ENCODE data around the gene GFOD2.

The GFOD2 gene

GRCh38 chr16:67657751-67658518, 61.2 kb downstream of the GFOD2 start:
- no peak for DNase-seq (ENCODE audit: low read depth)

- no peak for DNase-seq (ENCODE audit: low read depth)
These were observed 62.0 kb downstream of the GFOD2 start for GRCh38 chr16:67657017-67657608.

- DNase-seq (ENCODE audit: low read depth) = no peak
These were observed 62.6 kb downstream of the GFOD2 start for GRCh38 chr16:67656344-67657016.

DNA sequence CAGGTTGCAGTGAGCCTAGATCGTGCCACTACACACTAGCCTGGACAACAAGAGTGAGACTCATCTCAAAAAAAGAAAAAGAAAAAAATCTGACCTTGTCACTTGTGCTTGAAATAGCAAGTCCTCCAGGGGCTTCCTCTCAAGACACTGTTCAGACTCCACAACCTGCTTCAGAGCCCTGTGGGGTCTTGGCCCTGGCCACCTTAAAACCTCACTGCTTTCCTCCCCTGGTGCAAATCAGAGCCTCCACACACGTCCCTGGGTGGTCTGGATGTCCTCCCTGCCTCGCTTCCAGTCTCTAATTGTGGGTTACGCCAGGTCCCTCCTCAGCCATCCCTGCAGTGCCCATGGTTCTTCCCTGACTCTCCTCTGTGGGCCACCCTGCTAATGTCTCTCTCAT, 63.8 kb downstream of the GFOD2 start:
- no peak for DNase-seq (ENCODE audit: low read depth)

DNA sequence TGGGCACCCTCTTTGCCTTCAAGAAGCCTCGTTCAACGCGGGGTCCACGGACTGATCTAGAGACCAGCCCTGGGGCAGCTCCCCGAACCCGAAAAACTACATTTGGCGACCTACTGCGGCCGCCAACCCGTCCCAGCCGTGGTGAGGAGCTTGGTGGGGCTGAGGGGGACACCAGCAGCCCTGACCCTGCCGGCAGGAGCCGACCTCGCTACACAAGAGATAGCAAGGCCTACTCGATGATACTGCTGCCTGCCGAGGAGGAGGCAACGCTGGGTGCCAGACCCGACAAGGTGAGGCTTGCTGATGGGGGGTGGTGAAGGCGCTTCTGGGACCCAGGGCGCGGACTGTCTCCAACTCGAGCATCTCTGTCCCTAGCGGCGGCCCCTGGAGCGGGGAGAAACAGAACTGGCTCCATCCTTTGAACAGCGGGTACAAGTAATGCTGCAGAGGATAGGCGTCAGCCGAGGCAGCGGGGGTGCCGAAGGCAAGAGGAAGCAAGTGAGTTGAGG, 64.7 kb downstream of the GFOD2 start:
- DNase-seq (ENCODE audit: low read depth) = no peak

DNA sequence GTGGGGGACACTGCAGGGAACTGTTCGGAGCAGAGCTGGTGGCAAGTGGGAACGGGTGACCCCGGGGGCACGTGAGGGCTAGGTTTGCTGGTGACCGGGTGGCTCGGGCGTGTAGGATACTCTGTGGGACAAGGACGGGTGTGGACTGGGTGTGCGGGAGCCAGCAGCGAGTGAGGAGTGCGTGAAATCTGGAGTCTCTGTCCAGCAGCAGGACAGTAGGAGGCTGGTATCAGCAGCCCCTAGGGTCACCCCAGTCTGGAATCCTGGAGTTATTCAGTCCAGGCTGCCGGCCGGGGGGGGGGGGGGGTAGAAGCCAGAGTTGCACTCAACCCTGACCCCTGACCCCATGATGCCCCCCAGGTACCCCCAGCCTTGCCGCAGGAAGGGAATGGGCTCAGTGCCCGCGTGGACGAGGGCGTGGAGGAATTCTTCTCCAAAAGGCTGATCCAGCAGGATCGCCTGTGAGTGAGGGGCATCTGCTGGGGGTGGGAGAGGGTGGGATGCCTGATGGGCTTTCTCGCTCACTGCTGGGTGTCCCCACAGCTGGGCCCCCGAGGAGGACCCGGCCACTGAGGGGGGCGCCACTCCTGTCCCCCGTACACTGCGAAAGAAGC, 65.2 kb downstream of the GFOD2 start:
- DNase-seq (ENCODE audit: low read depth) = no peak

- DNase-seq (ENCODE audit: low read depth) = no peak
These were observed 65.9 kb downstream of the GFOD2 start for GRCh38 chr16:67653128-67653788.

DNA sequence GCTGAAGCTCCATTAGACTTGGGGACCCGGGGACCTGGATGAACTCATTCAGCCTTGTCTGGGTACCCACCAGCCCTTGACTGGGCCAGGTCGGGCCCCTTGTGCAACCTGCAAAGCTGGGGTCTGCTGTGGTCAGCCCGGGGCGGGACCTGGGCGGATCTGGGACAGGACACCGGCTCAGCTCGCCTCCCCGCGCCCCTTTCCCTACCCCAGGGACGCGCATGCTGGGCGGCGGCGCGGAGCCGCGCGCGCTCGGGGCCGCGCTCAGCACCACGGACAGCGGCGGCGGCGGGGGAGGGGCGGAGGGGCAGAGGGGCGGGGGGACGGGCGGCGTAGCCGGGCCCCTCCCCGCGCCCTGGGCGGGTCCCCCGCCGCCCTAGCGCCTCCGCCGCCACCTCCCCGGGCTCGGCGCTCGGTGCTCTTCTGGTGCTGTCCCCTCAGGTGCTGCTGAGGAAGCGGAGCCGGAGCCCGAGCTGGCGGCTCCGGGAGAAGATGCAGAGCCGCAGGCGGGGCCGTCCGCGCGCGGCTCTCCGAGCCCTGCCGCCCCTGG, 66.5 kb downstream of the GFOD2 start:
- no peak for DNase-seq (ENCODE audit: low read depth)

- no peak for DNase-seq (ENCODE audit: low read depth)
These were observed 67.3 kb downstream of the GFOD2 start for GRCh38 chr16:67651847-67652246.

GRCh38 chr16:67651039-67651438, 68.1 kb downstream of the GFOD2 start:
- no peak for DNase-seq (ENCODE audit: low read depth)

DNA sequence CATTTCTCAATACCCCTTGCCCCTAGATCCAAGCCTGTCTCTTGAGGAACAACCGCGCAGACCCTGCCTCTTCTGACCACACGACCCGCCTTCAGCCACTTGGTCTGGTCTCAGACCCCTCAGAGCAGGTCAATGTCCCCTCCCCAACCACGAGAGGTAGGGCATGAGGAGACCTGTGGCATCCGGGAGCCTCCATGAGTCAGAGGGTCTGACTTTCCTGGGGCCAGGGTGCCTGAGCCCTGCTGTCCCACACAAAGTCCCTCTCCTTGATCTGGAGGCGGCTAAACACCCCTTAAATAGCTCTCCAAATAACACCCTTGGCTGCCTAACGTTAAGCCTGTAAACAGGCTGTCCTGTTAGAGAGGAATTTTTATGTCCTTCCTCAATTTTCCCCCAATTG, 69.1 kb downstream of the GFOD2 start:
- no peak for DNase-seq (ENCODE audit: low read depth)

- no peak for DNase-seq (ENCODE audit: low read depth)
These were observed 69.6 kb downstream of the GFOD2 start for GRCh38 chr16:67649494-67649931.

- no peak for DNase-seq (ENCODE audit: low read depth)
These were observed 70.2 kb downstream of the GFOD2 start for GRCh38 chr16:67648764-67649407.

GRCh38 chr16:67648088-67648763, 70.9 kb downstream of the GFOD2 start:
- DNase-seq (ENCODE audit: low read depth) = no peak

DNA sequence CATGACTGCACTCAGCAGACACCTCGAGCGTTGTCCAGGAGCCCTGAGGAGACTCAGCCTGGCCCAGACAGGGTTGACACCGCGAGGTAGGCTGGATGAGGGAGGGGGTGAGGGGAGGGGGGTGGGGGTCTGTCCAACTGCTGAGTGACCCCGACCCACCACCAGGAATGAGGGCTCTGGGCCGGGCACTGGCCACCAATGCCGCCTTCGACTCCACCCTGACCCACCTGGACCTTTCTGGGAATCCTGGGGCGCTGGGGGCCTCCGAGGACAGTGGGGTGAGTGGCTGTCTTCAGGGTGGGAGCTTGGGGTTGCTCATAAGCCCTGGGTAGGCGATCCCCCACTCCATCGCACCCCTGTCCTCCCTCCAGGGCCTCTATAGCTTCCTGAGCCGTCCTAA, 71.4 kb downstream of the GFOD2 start:
- no peak for DNase-seq (ENCODE audit: low read depth)

DNA sequence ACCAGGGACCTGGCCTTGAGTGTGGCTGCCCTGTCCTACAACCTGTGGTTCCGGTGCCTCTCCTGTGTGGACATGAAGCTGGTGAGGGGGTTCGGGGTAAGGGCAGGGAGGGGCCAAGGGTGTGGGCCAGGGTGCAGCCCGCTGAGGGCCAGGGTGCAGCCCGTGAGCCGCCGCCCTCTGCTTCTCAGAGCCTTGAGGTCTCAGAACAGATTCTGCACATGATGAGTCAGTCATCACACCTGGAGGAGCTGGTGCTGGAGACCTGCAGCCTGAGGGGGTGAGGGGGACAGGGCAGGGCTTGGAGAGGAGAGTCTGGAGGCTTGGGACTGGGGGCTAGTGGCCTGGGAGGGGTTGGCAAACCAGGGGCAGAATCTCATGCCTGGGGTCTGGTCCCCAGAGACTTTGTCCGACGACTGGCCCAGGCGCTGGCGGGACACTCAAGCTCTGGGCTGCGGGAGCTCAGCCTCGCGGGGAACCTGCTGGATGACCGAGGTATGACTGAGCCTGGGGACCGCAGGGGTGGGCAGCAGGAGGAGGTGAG, 71.9 kb downstream of the GFOD2 start:
- no peak for DNase-seq (ENCODE audit: low read depth)

DNA sequence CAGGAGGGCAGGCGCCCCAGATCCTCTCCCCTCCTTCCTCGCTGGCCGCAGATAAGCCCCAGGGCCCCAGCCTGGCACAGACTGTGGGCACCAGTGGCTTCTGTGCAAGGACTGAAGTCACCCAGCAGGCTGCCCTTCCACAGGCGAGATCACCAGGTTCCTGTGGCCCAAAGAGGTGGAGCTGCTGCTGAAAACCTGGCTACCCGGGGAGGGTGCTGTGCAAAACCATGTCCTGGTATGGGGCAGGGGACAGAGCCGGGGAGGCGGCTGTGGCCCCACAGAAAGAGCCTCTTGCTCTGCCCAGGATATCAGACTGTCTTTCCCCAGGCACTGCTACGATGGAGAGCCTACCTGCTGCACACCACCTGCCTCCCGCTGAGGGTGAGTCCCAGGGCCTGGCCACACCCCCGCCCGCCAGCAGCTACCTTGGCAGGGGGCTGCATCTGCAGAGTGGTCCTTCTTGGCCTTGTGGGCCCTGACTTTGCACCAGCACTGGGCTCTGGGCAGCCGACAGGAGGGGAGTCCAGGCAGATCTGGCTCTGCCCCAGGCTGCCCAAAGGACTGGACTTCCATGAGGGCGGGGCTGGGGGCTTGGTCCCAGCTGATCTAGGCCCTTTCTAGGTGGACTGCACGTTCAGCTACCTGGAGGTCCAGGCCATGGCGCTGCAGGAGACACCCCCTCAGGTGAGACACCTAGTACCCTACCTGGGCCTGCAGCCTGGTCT, 73.6 kb downstream of the GFOD2 start:
- no peak for DNase-seq (ENCODE audit: low read depth)

DNA sequence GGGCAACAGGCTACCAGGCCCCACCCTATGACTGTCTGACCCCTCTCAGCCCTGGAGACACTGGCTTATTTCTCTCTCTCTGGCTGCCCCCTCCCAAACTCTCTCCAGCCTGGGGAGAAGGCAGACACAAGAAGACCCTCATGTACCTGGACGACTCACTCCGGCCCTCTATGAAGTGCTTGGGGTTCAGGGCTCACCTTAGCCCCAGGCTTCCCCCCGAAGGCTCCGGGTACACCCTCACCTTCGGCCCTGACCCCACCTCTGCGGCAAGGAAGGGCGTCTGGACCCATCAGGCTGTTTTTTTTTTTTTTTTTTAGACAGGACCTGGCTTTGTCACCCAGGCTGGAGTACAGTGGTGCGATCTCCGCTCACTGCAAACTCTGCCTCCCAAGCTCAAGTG, 75.1 kb downstream of the GFOD2 start:
- DNase-seq (ENCODE audit: low read depth) = no peak

DNA sequence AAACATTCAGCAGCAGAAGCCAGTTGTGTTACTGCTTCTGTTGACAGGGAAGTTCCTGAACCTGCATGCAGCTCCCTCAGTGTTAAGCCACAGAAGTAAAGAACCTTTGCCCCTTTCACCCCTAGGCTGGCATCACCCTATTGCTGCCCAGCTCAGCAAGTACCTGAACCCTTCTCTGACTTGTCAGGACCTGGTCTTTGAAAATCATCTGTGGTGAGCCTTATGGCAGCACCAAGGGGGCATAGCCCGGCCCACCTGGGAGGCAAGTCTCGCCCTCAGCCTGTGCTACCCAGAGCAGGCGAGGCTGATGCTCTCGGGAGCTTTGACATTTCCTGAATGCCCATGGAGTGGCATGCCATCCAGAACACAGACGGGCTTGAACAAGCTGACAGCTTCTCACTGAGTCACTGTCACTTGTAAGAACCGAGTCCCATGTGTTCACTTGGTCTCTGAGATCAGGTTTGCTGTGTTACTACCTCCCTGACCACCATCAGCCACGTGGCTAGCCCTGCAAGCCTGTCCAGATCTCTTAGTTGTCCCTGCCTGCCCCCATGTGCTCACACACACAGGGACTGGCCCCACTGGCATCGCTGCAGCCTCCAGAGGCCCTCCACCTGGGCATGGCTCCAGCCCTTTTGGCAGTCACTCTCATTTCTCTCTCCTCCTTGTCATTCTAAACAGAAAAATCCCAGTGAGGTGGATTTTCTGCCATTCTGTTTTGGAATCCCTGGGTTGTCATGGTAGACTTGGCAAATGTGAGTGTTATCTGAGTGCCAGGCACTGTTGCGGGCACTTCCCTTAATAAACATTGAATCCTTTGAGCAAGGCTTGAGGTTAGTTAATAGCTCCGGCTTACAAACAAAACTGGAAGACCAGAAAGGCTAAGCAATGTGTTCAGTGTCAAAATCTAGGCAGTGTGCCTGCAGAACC, 77.1 kb downstream of the GFOD2 start:
- DNase-seq (ENCODE audit: low read depth) = no peak

All from T-helper 22 cell (primary cell).